CD4-positive, alpha-beta memory T cell (primary cell): ENCODE results near the gene FAM47E. TPM values are rescaled to one million over a fixed set of nuclear protein-coding genes. Genes with fewer than 3 reads are reported as not detected.

Experiments used
- CTCF ChIA-PET: fragments of 350-600 bp; sonication (Branson Sonifier 250); formaldehyde crosslinking; loops from one replicate; lab custom pipeline; 2021; ENCODE audit warnings: inconsistent platforms; ENCODE audit not compliant: partially characterized antibody; lab: Charles Lee
- POLR2A ChIA-PET: fragments of 350-600 bp; sonication (Branson Sonifier 250); formaldehyde crosslinking; loops from one replicate; lab custom pipeline; 2021; ENCODE audit not compliant: partially characterized antibody; lab: Charles Lee
- DNase-seq, 5 donors: peaks; one replicate each; pipeline versions ENCODE4 v3.0.0 to v3.0.0-alpha.2; 2020 to 2022; ENCODE audit warnings: mixed read lengths in 1 of 5
- H3K27ac ChIP-seq: one replicate; pipeline ENCODE4 v1.7.0; 2013; ENCODE audit warnings: low read depth, low read length
- H3K27me3 ChIP-seq: 2 replicates; pipeline ENCODE4 v1.7.0; 2013; ENCODE audit warnings: mild to moderate bottlenecking, low read length, moderate library complexity; ENCODE audit not compliant: insufficient read depth
- H3K36me3 ChIP-seq: 2 replicates; pipeline ENCODE4 v1.7.0; 2013; ENCODE audit warnings: mild to moderate bottlenecking, low read length, moderate library complexity; ENCODE audit not compliant: insufficient read depth
- H3K4me1 ChIP-seq: 2 replicates; pipeline ENCODE4 v1.7.0; 2013; ENCODE audit warnings: mild to moderate bottlenecking, low read length, moderate library complexity; ENCODE audit not compliant: insufficient read depth
- H3K4me3 ChIP-seq, 2 donors: one replicate each; pipeline ENCODE4 v1.7.0; 2013; ENCODE audit warnings: low read length in 2 of 2, mild to moderate bottlenecking in 1 of 2
- H3K9me3 ChIP-seq, 2 donors: one replicate each; pipeline ENCODE4 v1.7.0; 2013; ENCODE audit warnings: low read length in 2 of 2, control low read depth in 1 of 2; ENCODE audit not compliant: control insufficient read depth in 1 of 2
- H3K27ac Mint-ChIP-seq, 7 donors: one replicate each; pipeline ENCODE4 v1.8.0; 2020 to 2021; ENCODE audit warnings: mixed read lengths in 7 of 7, mild to moderate bottlenecking in 6 of 7, inconsistent platforms in 3 of 7, moderate library complexity in 3 of 7
- H3K27me3 Mint-ChIP-seq, 2 donors: one replicate each; pipeline ENCODE4 v1.8.0; 2020 to 2021; ENCODE audit warnings: mixed read lengths in 2 of 2
- H3K36me3 Mint-ChIP-seq, 2 donors: one replicate each; pipeline ENCODE4 v1.8.0; 2020 to 2021; ENCODE audit warnings: mixed read lengths in 2 of 2, inconsistent platforms in 1 of 2, mild to moderate bottlenecking in 1 of 2
- H3K4me1 Mint-ChIP-seq, 4 donors: one replicate each; pipeline ENCODE4 v1.8.0; 2020 to 2021; ENCODE audit warnings: mixed read lengths in 4 of 4, mild to moderate bottlenecking in 1 of 4
- H3K4me3 Mint-ChIP-seq, 8 donors: one replicate each; pipeline ENCODE4 v1.8.0; 2020 to 2021; ENCODE audit warnings: mixed read lengths in 8 of 8, mild to moderate bottlenecking in 7 of 8, moderate library complexity in 6 of 8, inconsistent platforms in 3 of 8
- H3K9me3 Mint-ChIP-seq, 8 donors: one replicate each; pipeline ENCODE4 v1.8.0; 2020 to 2021; ENCODE audit warnings: mixed read lengths in 8 of 8, mild to moderate bottlenecking in 5 of 8, inconsistent platforms in 3 of 8, moderate library complexity in 1 of 8
- intact Hi-C: fragments of 100-400 bp; cut with micrococcal nuclease; formaldehyde crosslinking; loops from one replicate; pipeline ENCODE4 v1.15.1; 2023
- polyA plus RNA-seq, 2 donors: library from polyadenylated mRNA; unstranded; fragments of 300-500 nt; fragmentation: Illumina TruSeq; gene quantifications; one replicate each; pipeline ENCODE4 v1.2.3, GENCODE V29; 2021
- total RNA-seq, 2 experiments: library from RNA; stranded (reverse); gene quantifications; one replicate each; pipeline ENCODE4 v1.2.3, GENCODE V29; 2021

The FAM47E gene
- total and polyA plus RNA-seq, 4 experiments from 2014 or later, result 0.18 to 0.64 TPM; not detected in 2

GRCh38 chr4:76272582-76272981 lies 21.1 kb downstream of the FAM47E start:
- POLR2A ChIA-PET, result no interaction called here
- Mint-ChIP-seq H3K27ac (no peak overlapping the region), H3K4me1 (no peaks in the 10 kb centered on the region), H3K4me3 (no peak overlapping the region), H3K27me3 (peaks cover 3 to 16% of the 10 kb centered on the region in 2 donors), H3K9me3 (no peaks in the 10 kb centered on the region), H3K36me3 (no peaks in the 10 kb centered on the region)
- Histone ChIP-seq H3K27me3 (no peaks in the 10 kb centered on the region), H3K4me3 (no peak overlapping the region), H3K4me1 (no peaks in the 10 kb centered on the region), H3K36me3 (no peaks in the 10 kb centered on the region), H3K27ac (no peak overlapping the region), H3K9me3 (no peaks in the 10 kb centered on the region)
- intact Hi-C loops, result no loop called here
- CTCF ChIA-PET, result no interaction called here
- no peak for DNase-seq

GRCh38 chr4:76272999-76273398 lies 21.5 kb downstream of the FAM47E start:
- CTCF ChIA-PET, result no interaction called here

GRCh38 chr4:76275486-76276124 lies 24.1 kb downstream of the FAM47E start:
- Mint-ChIP-seq H3K27ac (no peak overlapping the region), H3K27me3 (peaks cover 5 to 16% of the 10 kb centered on the region in 2 donors), H3K9me3 (no peaks in the 10 kb centered on the region), H3K36me3 (no peaks in the 10 kb centered on the region), H3K4me3 (no peak overlapping the region), H3K4me1 (peaks cover 0 to 4% (median under 1%) of the 10 kb centered on the region in 4 donors)
- ChIA-PET CTCF (interaction anchor here (1.0 to 1.1 kb wide), 2 partner anchors 21 to 96 kb away, joined by 3 read pairs; no protein-coding TSS in a partner anchor), POLR2A (no interaction called here)
- Histone ChIP-seq H3K36me3 (no peaks in the 10 kb centered on the region), H3K27ac (no peak overlapping the region), H3K4me3 (no peak overlapping the region), H3K9me3 (no peaks in the 10 kb centered on the region), H3K27me3 (no peaks in the 10 kb centered on the region), H3K4me1 (no peaks in the 10 kb centered on the region)
- no peak for DNase-seq
- intact Hi-C loops, result no loop called here

More at GRCh38 chr4:76272999-76273398, 21.5 kb downstream of the FAM47E start:
- H3K27ac Mint-ChIP-seq, result no peak overlapping the region
- Histone ChIP-seq H3K4me3 (no peak overlapping the region), H3K9me3 (no peaks in the 10 kb centered on the region), H3K36me3 (no peaks in the 10 kb centered on the region), H3K27ac (no peak overlapping the region), H3K27me3 (no peaks in the 10 kb centered on the region), H3K4me1 (no peaks in the 10 kb centered on the region)
- intact Hi-C loops, result no loop called here
- H3K4me1 Mint-ChIP-seq, result no peaks in the 10 kb centered on the region
- H3K36me3 Mint-ChIP-seq, result no peaks in the 10 kb centered on the region
- DNase-seq, result no peak
- POLR2A ChIA-PET, result no interaction called here
- no peak overlapping the region for H3K4me3 Mint-ChIP-seq
- peaks cover 3 to 16% of the 10 kb centered on the region in 2 donors for H3K27me3 Mint-ChIP-seq
- H3K9me3 Mint-ChIP-seq, result no peaks in the 10 kb centered on the region

GRCh38 chr4:76276813-76277212 lies 25.3 kb downstream of the FAM47E start:
- Mint-ChIP-seq H3K9me3 (no peaks in the 10 kb centered on the region), H3K36me3 (no peaks in the 10 kb centered on the region), H3K27me3 (peaks cover 5 to 15% of the 10 kb centered on the region in 2 donors), H3K4me3 (no peak overlapping the region), H3K27ac (no peak overlapping the region), H3K4me1 (peaks cover 0 to 4% (median under 1%) of the 10 kb centered on the region in 4 donors)
- no peak overlapping the region for H3K4me3 ChIP-seq
- no peaks in the 10 kb centered on the region for H3K9me3 ChIP-seq
- CTCF ChIA-PET, result interaction anchor here (2.4 kb wide), 1 partner anchor 97 kb away, joined by 7 read pairs; no protein-coding TSS in a partner anchor
- H3K36me3 ChIP-seq, result no peaks in the 10 kb centered on the region
- no peaks in the 10 kb centered on the region for H3K4me1 ChIP-seq
- intact Hi-C loops, result no loop called here
- no peak for DNase-seq
- H3K27ac ChIP-seq, result no peak overlapping the region
- POLR2A ChIA-PET, result interaction anchor here (0.7 kb wide), 1 partner anchor 41 kb away, joined by 3 read pairs; no protein-coding TSS in a partner anchor
- H3K27me3 ChIP-seq, result no peaks in the 10 kb centered on the region

GRCh38 chr4:76277667-76278066 lies 26.1 kb downstream of the FAM47E start:
- H3K36me3 Mint-ChIP-seq, result no peaks in the 10 kb centered on the region
- DNase-seq, result no peak
- H3K27me3 ChIP-seq, result no peaks in the 10 kb centered on the region
- no peaks in the 10 kb centered on the region for H3K9me3 Mint-ChIP-seq
- H3K27ac Mint-ChIP-seq, result no peak overlapping the region
- H3K4me1 ChIP-seq, result no peaks in the 10 kb centered on the region
- no peak overlapping the region for H3K4me3 ChIP-seq
- peaks cover 5 to 12% of the 10 kb centered on the region in 2 donors for H3K27me3 Mint-ChIP-seq
- ChIA-PET CTCF (interaction anchor here (1.7 to 2.4 kb wide), 2 partner anchors 98 to 100 kb away, joined by 7 read pairs; no protein-coding TSS in a partner anchor), POLR2A (no interaction called here)
- H3K27ac ChIP-seq, result no peak overlapping the region
- H3K9me3 ChIP-seq, result no peaks in the 10 kb centered on the region
- intact Hi-C loops, result no loop called here
- no peak overlapping the region for H3K4me3 Mint-ChIP-seq
- no peaks in the 10 kb centered on the region for H3K36me3 ChIP-seq
- H3K4me1 Mint-ChIP-seq, result peaks cover 0 to 4% (median under 1%) of the 10 kb centered on the region in 4 donors

- Mint-ChIP-seq H3K27me3 (peaks cover 5 to 10% of the 10 kb centered on the region in 2 donors), H3K4me3 (no peak overlapping the region), H3K9me3 (no peaks in the 10 kb centered on the region), H3K36me3 (no peaks in the 10 kb centered on the region), H3K27ac (no peak overlapping the region), H3K4me1 (peaks cover 0 to 4% (median under 1%) of the 10 kb centered on the region in 4 donors)
- no peak overlapping the region for H3K27ac ChIP-seq
- no peaks in the 10 kb centered on the region for H3K4me1 ChIP-seq
- H3K27me3 ChIP-seq, result no peaks in the 10 kb centered on the region
- intact Hi-C loops, result no loop called here
- no peaks in the 10 kb centered on the region for H3K36me3 ChIP-seq
- no peaks in the 10 kb centered on the region for H3K9me3 ChIP-seq
- no peak for DNase-seq
- no peak overlapping the region for H3K4me3 ChIP-seq
- CTCF ChIA-PET, result interaction anchor here (1.1 to 2.4 kb wide), 3 partner anchors 54 to 99 kb away, joined by 3 to 7 read pairs (median 7); no protein-coding TSS in a partner anchor
- POLR2A ChIA-PET, result no interaction called here
These were observed 27.1 kb downstream of the FAM47E start for GRCh38 chr4:76278583-76278982.

DNA sequence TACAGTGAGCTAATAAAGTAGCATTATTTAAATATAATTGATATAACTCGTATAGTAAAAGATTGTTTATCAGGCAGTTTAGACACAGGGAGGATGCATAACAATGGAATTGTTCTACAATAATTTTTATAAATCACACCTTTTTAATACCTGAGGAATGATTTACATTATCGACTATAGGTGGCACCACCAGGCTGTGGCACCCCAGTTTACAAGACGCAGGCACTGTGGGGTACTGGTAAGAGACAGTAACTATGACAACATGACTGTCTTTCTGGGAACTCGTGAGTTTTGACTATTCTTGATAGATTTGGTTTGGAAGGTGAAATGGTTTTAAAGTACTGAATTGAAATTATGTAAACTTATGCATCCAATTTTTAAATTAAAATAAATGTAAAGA lies 27.9 kb downstream of the FAM47E start:
- H3K36me3 Mint-ChIP-seq, result no peaks in the 10 kb centered on the region
- Histone ChIP-seq H3K4me3 (no peak overlapping the region), H3K27me3 (no peaks in the 10 kb centered on the region), H3K9me3 (no peaks in the 10 kb centered on the region), H3K36me3 (no peaks in the 10 kb centered on the region), H3K27ac (no peak overlapping the region), H3K4me1 (no peaks in the 10 kb centered on the region)
- no peaks in the 10 kb centered on the region for H3K9me3 Mint-ChIP-seq
- POLR2A ChIA-PET, result no interaction called here
- intact Hi-C loops, result loop anchor here (1.0 kb wide), 2 partner anchors 28 to 99 kb away; partner anchors contain the start of gene FAM47E
- H3K4me3 Mint-ChIP-seq, result no peak overlapping the region
- CTCF ChIA-PET, result interaction anchor here (1.1 to 2.4 kb wide), 3 partner anchors 10 to 100 kb away, joined by 3 to 7 read pairs (median 4); no protein-coding TSS in a partner anchor
- peak in 4 of 5 donors; percentile 26 to 49 (median 46) for DNase-seq
- peaks cover 5 to 10% of the 10 kb centered on the region in 2 donors for H3K27me3 Mint-ChIP-seq
- peaks cover 0 to 4% (median under 1%) of the 10 kb centered on the region in 4 donors for H3K4me1 Mint-ChIP-seq
- H3K27ac Mint-ChIP-seq, result no peak overlapping the region
